SK-N-SH (cell line): Measurements from ENCODE around the gene ZNF667. TPM values are rescaled to one million over a fixed set of nuclear protein-coding genes. Genes with fewer than 3 reads are reported as not detected.

Experiments
- CTCF ChIA-PET: fragments of 300-600, 350-600 bp; formaldehyde crosslinking; extraction: SDS; loops from one replicate; lab custom pipeline; 2021; lab: Yijun Ruan, JAX
- POLR2A ChIA-PET: fragments of 350-600 bp; sonication (Branson Sonifier 250); formaldehyde crosslinking; extraction: SDS; loops from one replicate; lab custom pipeline; 2020; ENCODE audit warnings: antibody characterized with exemption, inconsistent platforms; lab: Yijun Ruan, JAX
- DNase-seq: peaks from one replicate; pipeline ENCODE4 v3.0.0; 2012
- H2AFZ ChIP-seq: fragments of 200-600 bp; sonication (generic); 2 replicates; pipeline ENCODE4 v1.8.1; 2016; ENCODE audit warnings: antibody characterized with exemption, mild to moderate bottlenecking, low read depth
- H3F3A ChIP-seq: fragments of 200-600 bp; sonication (generic); replicated peaks from 2 replicates; pipeline ENCODE3; 2016; ENCODE audit warnings: antibody characterized with exemption, mild to moderate bottlenecking; ENCODE audit not compliant: insufficient read depth
- H3K27ac ChIP-seq, 2 experiments: fragments of 200-500 bp in 1 of 2; fragments of 200-600 bp in 1 of 2; sonication (Bioruptor generic) in 1 of 2; sonication (generic), shearing (Covaris generic) in 1 of 2; 2 replicates each; pipeline versions ENCODE4 v1.5.1 to v1.6.1; 2014 to 2016; ENCODE audit warnings: low read depth in 2 of 2, inconsistent platforms in 1 of 2, low read length in 1 of 2, mild to moderate bottlenecking in 1 of 2, mixed read lengths in 1 of 2
- H3K27me3 ChIP-seq: fragments of 200-600 bp; sonication (generic), shearing (Covaris generic); 2 replicates; pipeline ENCODE4 v1.6.1; 2016; ENCODE audit warnings: mixed run types; ENCODE audit not compliant: insufficient read depth
- H3K36me3 ChIP-seq, 2 experiments: fragments of 200-500 bp in 1 of 2; fragments of 200-600 bp in 1 of 2; sonication (Bioruptor generic) in 1 of 2; sonication (generic) in 1 of 2; replicated peaks in 1 of 2; 2 replicates each; pipeline versions ENCODE3 to v1.5.1; 2014 to 2016; ENCODE audit warnings: low read length in 1 of 2, mild to moderate bottlenecking in 1 of 2; ENCODE audit not compliant: insufficient read depth in 2 of 2, control insufficient read depth in 1 of 2
- H3K4me1 ChIP-seq, 2 experiments: fragments of 200-500 bp in 1 of 2; fragments of 200-600 bp in 1 of 2; sonication (Bioruptor generic) in 1 of 2; sonication (generic), shearing (Covaris generic) in 1 of 2; 2 replicates each; pipeline versions ENCODE4 v1.5.1 to v1.6.1; 2014 to 2016; ENCODE audit warnings: low read depth in 1 of 2, low read length in 1 of 2, mixed run types in 1 of 2; ENCODE audit not compliant: insufficient read depth in 2 of 2, control insufficient read depth in 1 of 2
- H3K4me2 ChIP-seq: fragments of 200-600 bp; sonication (generic), shearing (Covaris generic); 2 replicates; pipeline ENCODE4 v1.6.1; 2017; ENCODE audit warnings: mixed run types
- H3K4me3 ChIP-seq, 2 experiments: fragments of 200-500 bp in 1 of 2; fragments of 200-600 bp in 1 of 2; sonication (Bioruptor generic) in 1 of 2; sonication (generic), shearing (Covaris generic) in 1 of 2; 2 replicates each; pipeline versions ENCODE4 v1.5.1 to v1.8.1; 2014 to 2016; ENCODE audit warnings: low read depth in 2 of 2, inconsistent platforms in 1 of 2, low read length in 1 of 2, mild to moderate bottlenecking in 1 of 2, mixed read lengths in 1 of 2, moderate library complexity in 1 of 2
- H3K79me2 ChIP-seq: fragments of 200-600 bp; sonication (generic); 2 replicates; pipeline ENCODE4 v1.8.1; 2017; ENCODE audit warnings: mild to moderate bottlenecking; ENCODE audit not compliant: insufficient read depth
- H3K9ac ChIP-seq: fragments of 200-600 bp; sonication (generic); 2 replicates; pipeline ENCODE4 v1.6.1; 2017; ENCODE audit warnings: mixed run types
- H3K9me2 ChIP-seq: fragments of 200-600 bp; sonication (generic); 2 replicates; pipeline ENCODE4 v1.6.1; 2017; ENCODE audit warnings: mixed run types
- H3K9me3 ChIP-seq: fragments of 200-600 bp; sonication (generic); 2 replicates; pipeline ENCODE4 v1.6.1; 2017; ENCODE audit warnings: mixed run types, mild to moderate bottlenecking, moderate library complexity
- H4K20me1 ChIP-seq: fragments of 200-600 bp; sonication (generic); 2 replicates; pipeline ENCODE4 v1.6.1; 2017; ENCODE audit warnings: mild to moderate bottlenecking, mixed run types; ENCODE audit not compliant: insufficient read depth
- CTCF ChIP-seq: fragments of 200-600 bp; sonication (generic); IDR thresholded peaks from 2 replicates; pipeline ENCODE4 v1.6.1; 2017; ENCODE audit warnings: antibody characterized with exemption, mild to moderate bottlenecking, moderate library complexity
- FOXM1 ChIP-seq: IDR thresholded peaks from 2 replicates; pipeline ENCODE4 v1.4.0; 2012; ENCODE audit warnings: low read depth, mild to moderate bottlenecking
- MAX ChIP-seq: IDR thresholded peaks from 2 replicates; pipeline ENCODE4 v1.4.0; 2012; ENCODE audit warnings: low read depth
- MXI1 ChIP-seq: IDR thresholded peaks from 2 replicates; pipeline ENCODE4 v1.6.1; 2012; ENCODE audit warnings: mild to moderate bottlenecking, low read depth, low read length, improper control_type of control experiment
- NRF1 ChIP-seq: IDR thresholded peaks from 2 replicates; pipeline ENCODE4 v1.6.1; 2012; ENCODE audit warnings: low read depth, mild to moderate bottlenecking, low read length
- POLR2AphosphoS5 ChIP-seq: IDR thresholded peaks from 2 replicates; pipeline ENCODE4 v1.6.1; 2012; ENCODE audit warnings: low read depth, low read length
- REST ChIP-seq: IDR thresholded peaks from 2 replicates; pipeline ENCODE4 v1.6.1; 2012; ENCODE audit warnings: mild to moderate bottlenecking, low read depth, low read length, moderate library complexity
- SIN3A ChIP-seq: IDR thresholded peaks from 2 replicates; pipeline ENCODE4 v1.6.1; 2012; ENCODE audit warnings: low read depth, mild to moderate bottlenecking, low read length, moderate library complexity, borderline replicate concordance
- TAF1 ChIP-seq: IDR thresholded peaks from 2 replicates; pipeline ENCODE4 v1.6.1; 2012; ENCODE audit warnings: low read depth, mild to moderate bottlenecking, low read length, moderate library complexity, borderline replicate concordance
- ZBTB33 ChIP-seq: IDR thresholded peaks from 2 replicates; pipeline ENCODE4 v1.4.0; 2012; ENCODE audit warnings: low read depth, borderline replicate concordance
- WGBS: methylation state at CpG from one replicate; pipeline ENCODE4 v1.1.6; 2017; ENCODE audit warnings: low lambda C conversion rate; 5-methylcytosine and 5-hydroxymethylcytosine counted together
- polyA plus RNA-seq, 3 experiments: library from polyadenylated mRNA; depleted of rRNA; stranded (reverse); fragments of >200 nt; gene quantifications; 2 replicates each; pipeline ENCODE4 v1.2.3, GENCODE V29; 2012

ZNF667 gene
- polyA plus RNA-seq, 1 of the 3 experiments (the other 2 are of a cell fraction), result 3.2 TPM

GRCh38 chr19:56508290-56508778 is 31.2 kb upstream of the ZNF667 start:
- CTCF ChIA-PET, result no interaction called here

GRCh38 chr19:56507446-56508289 is 30.5 kb upstream of the ZNF667 start, which contains the start of gene ZNF471:
TSS of gene ZNF471 (plus strand) at chr19:56507855. CDS start at chr19:56511572, 3,717 bp downstream.
- H3K27me3 ChIP-seq, result no peaks in the 10 kb centered on the region
- H3K79me2 ChIP-seq, result no peaks in the 10 kb centered on the region
- peak within 1 kb of the TSS; percentile 44 to 72 for H3K4me3 ChIP-seq
- peaks cover 0 to 6% of the 10 kb centered on the region in 2 experiments for H3K36me3 ChIP-seq
- H3K9ac ChIP-seq, result peak within 1 kb of the TSS; percentile 88
- peaks cover 0 to 10% of the 10 kb centered on the region in 2 experiments; a peak in 1 of 4 replicates for H3K4me1 ChIP-seq
- peak within 1 kb of the TSS; percentile 90 for H2AFZ ChIP-seq
- H3K4me2 ChIP-seq, result peak within 1 kb of the TSS; percentile 88
- no peaks in the 10 kb centered on the region for H3F3A ChIP-seq
- POLR2A ChIA-PET, result no interaction called here
- peak within 1 kb of the TSS; percentile 87 to 94 for H3K27ac ChIP-seq
- H3K9me2 ChIP-seq, result no peaks in the 10 kb centered on the region
- H4K20me1 ChIP-seq, result no peaks in the 10 kb centered on the region
- CTCF ChIA-PET, result no interaction called here
- H3K9me3 ChIP-seq, result no peaks in the 10 kb centered on the region
- peak; percentile 98 for DNase-seq
- WGBS, result 1% methylated on average over 25 of the region's 74 CpGs
- TF ChIP-seq SIN3A, result 0 out of 2 replicates have a peak, but pooled peaks have one; percentile 39
- peak; percentile 65 for TF ChIP-seq POLR2AphosphoS5
- TF ChIP-seq MXI1, result peak; percentile 92
- no peak for TF ChIP-seq REST
- TF ChIP-seq TAF1, result no peak
- no peak for TF ChIP-seq FOXM1
- peak; percentile 93 for TF ChIP-seq MAX
- peak; percentile 95 for TF ChIP-seq NRF1

More at GRCh38 chr19:56508290-56508778, 31.2 kb upstream of the ZNF667 start:
- H3K9me2 ChIP-seq, result no peaks in the 10 kb centered on the region
- POLR2A ChIA-PET, result no interaction called here
- peak overlapping the region; percentile 88 for H3K9ac ChIP-seq
- H3K27ac ChIP-seq, result peak overlapping the region in 1 of 2 experiments; percentile 87; a peak in 2 of 4 replicates
- H4K20me1 ChIP-seq, result no peaks in the 10 kb centered on the region
- H3K9me3 ChIP-seq, result peaks cover 5% of the 10 kb centered on the region; the same call in 1 of the 2 replicates
- peak overlapping the region; percentile 88 for H3K4me2 ChIP-seq
- H3K4me1 ChIP-seq, result peaks cover 0 to 10% of the 10 kb centered on the region in 2 experiments; a peak in 1 of 4 replicates
- no peaks in the 10 kb centered on the region for H3F3A ChIP-seq
- no peaks in the 10 kb centered on the region for H3K79me2 ChIP-seq
- DNase-seq, result no peak
- H3K36me3 ChIP-seq, result peaks cover 0 to 13% of the 10 kb centered on the region in 2 experiments
- 6% methylated on average over 17 of the region's 17 CpGs for WGBS
- TF ChIP-seq CTCF, result no peak
- TF ChIP-seq ZBTB33, result no peak
- 0 out of 2 replicates have a peak, but pooled peaks have one; percentile 19 for TF ChIP-seq MXI1
- TF ChIP-seq, all 33 proteins: peak for 1
- H3K27me3 ChIP-seq, result no peaks in the 10 kb centered on the region
- H2AFZ ChIP-seq, result peak overlapping the region; percentile 87
- H3K4me3 ChIP-seq, result peak overlapping the region; percentile 44 to 72
